Measurements from ENCODE around the gene METTL25. TPM values are rescaled to one million over a fixed set of nuclear protein-coding genes. Genes with fewer than 3 reads are reported as not detected.

The METTL25 gene
- total RNA-seq, 1 donor from 2014 or later, result 8.8 TPM

- no peaks in the 10 kb centered on the region for H3K4me1 Mint-ChIP-seq (ENCODE audit: unreplicated experiment)
- H3K9me3 Mint-ChIP-seq (ENCODE audit: unreplicated experiment), result no peaks in the 10 kb centered on the region
- no peaks in the 10 kb centered on the region for H3K27me3 Mint-ChIP-seq (ENCODE audit: unreplicated experiment)
- peaks cover 16% of the 10 kb centered on the region for H3K36me3 Mint-ChIP-seq (ENCODE audit: unreplicated experiment)
- no peak for TF ChIP-seq CTCF (IDR thresholded peaks at IDR 0.05)
- no peak for DNase-seq (ENCODE audit: extremely low spot score, unreplicated experiment)
- H3K4me3 Mint-ChIP-seq (ENCODE audit: unreplicated experiment), result no peak overlapping the region
- H3K27ac Mint-ChIP-seq (ENCODE audit: unreplicated experiment), result no peak overlapping the region
These were observed 99.8 kb downstream of the METTL25 start for GRCh38 chr12:82458101-82458500.

- Mint-ChIP-seq H3K27me3 (ENCODE audit: unreplicated experiment) (no peaks in the 10 kb centered on the region), H3K27ac (ENCODE audit: unreplicated experiment) (no peak overlapping the region), H3K9me3 (ENCODE audit: unreplicated experiment) (no peaks in the 10 kb centered on the region), H3K4me1 (ENCODE audit: unreplicated experiment) (no peaks in the 10 kb centered on the region), H3K4me3 (ENCODE audit: unreplicated experiment) (no peak overlapping the region), H3K36me3 (ENCODE audit: unreplicated experiment) (peaks cover 16% of the 10 kb centered on the region)
- no peak for DNase-seq (ENCODE audit: extremely low spot score, unreplicated experiment)
- no peak for TF ChIP-seq CTCF (IDR thresholded peaks at IDR 0.05)
These were observed 103.1 kb downstream of the METTL25 start for GRCh38 chr12:82461393-82461792.

- Mint-ChIP-seq H3K9me3 (ENCODE audit: unreplicated experiment) (no peaks in the 10 kb centered on the region), H3K4me3 (ENCODE audit: unreplicated experiment) (no peak overlapping the region), H3K4me1 (ENCODE audit: unreplicated experiment) (no peaks in the 10 kb centered on the region), H3K27me3 (ENCODE audit: unreplicated experiment) (no peaks in the 10 kb centered on the region), H3K36me3 (ENCODE audit: unreplicated experiment) (peaks cover 14% of the 10 kb centered on the region), H3K27ac (ENCODE audit: unreplicated experiment) (no peak overlapping the region)
- DNase-seq (ENCODE audit: extremely low spot score, unreplicated experiment), result no peak
- no peak for TF ChIP-seq CTCF (IDR thresholded peaks at IDR 0.05)
These were observed 103.5 kb downstream of the METTL25 start for GRCh38 chr12:82461836-82462235.

GRCh38 chr12:82468563-82468962, 110.2 kb downstream of the METTL25 start:
- H3K27ac Mint-ChIP-seq (ENCODE audit: unreplicated experiment), result no peak overlapping the region
- H3K27me3 Mint-ChIP-seq (ENCODE audit: unreplicated experiment), result no peaks in the 10 kb centered on the region
- DNase-seq (ENCODE audit: extremely low spot score, unreplicated experiment), result no peak
- no peak for TF ChIP-seq CTCF (IDR thresholded peaks at IDR 0.05)
- peaks cover 8% of the 10 kb centered on the region for H3K9me3 Mint-ChIP-seq (ENCODE audit: unreplicated experiment)
- H3K4me3 Mint-ChIP-seq (ENCODE audit: unreplicated experiment), result no peak overlapping the region
- H3K4me1 Mint-ChIP-seq (ENCODE audit: unreplicated experiment), result no peaks in the 10 kb centered on the region
- peaks cover 10% of the 10 kb centered on the region for H3K36me3 Mint-ChIP-seq (ENCODE audit: unreplicated experiment)

GRCh38 chr12:82470906-82471512, 112.7 kb downstream of the METTL25 start:
- Mint-ChIP-seq H3K4me3 (ENCODE audit: unreplicated experiment) (no peak overlapping the region), H3K27ac (ENCODE audit: unreplicated experiment) (no peak overlapping the region)

More at GRCh38 chr12:82470906-82471512, 112.7 kb downstream of the METTL25 start:
- Mint-ChIP-seq H3K36me3 (ENCODE audit: unreplicated experiment) (peaks cover 14% of the 10 kb centered on the region), H3K4me1 (ENCODE audit: unreplicated experiment) (peaks cover 10% of the 10 kb centered on the region), H3K9me3 (ENCODE audit: unreplicated experiment) (peaks cover 13% of the 10 kb centered on the region), H3K27me3 (ENCODE audit: unreplicated experiment) (no peaks in the 10 kb centered on the region)
- no peak for DNase-seq (ENCODE audit: extremely low spot score, unreplicated experiment)
- no peak for TF ChIP-seq CTCF (IDR thresholded peaks at IDR 0.05)

Measured in osteocyte (in vitro differentiated cells).